HG02678 (cell line): ENCODE results near the gene TVP23B.
"Not testable (repeated sequence)": the region's sequence is repeated elsewhere in the genome, so short reads cannot be mapped to it uniquely, and the experiment has no call there.

ENCODE experiments used
- ATAC-seq: cut with Tn5 transposase; IDR thresholded peaks from one replicate; pipeline ENCODE4 v1.9.1; 2021; ENCODE audit warnings: mild to moderate bottlenecking, moderate library complexity; ENCODE audit not compliant: unreplicated experiment

The TVP23B gene

DNA sequence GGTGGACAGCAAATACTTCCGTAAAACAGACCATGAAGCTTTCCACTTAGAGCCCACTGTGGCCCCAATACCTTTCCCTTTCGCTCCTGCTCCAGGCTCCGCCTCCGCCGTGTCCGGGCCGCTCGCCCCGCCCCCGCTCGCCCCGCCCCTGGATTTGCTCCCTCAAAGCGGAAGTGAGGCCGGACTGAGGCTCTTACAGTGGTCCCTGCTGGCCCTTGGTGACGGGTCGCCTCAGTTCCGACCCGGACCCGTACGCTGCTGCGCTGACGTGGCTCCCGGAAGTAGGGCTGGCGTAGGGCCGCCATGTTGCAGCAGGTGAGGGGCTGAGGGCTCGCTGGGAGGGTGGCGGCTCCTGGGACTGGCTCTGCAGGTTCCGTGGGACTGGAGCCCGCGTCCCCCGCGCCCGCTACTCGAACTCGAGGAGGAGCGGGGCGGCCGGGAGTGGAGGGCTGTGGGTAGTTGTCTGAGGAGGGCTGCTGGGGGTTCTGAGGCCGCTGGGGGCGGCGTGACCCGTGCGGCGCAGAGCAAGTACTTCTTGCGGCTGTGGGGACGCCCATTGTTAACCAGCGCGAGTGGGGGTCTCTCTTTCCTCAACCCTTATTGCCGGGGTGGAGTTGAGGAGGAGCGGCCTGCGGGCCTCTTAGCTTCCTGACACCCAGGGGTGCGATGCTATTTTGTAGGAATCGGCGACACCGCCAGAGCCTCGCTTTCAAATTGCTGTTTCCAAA is at the start of gene TVP23B:
Gene TVP23B, plus strand, starts transcription at position 193 of the 728 bp plus-strand sequence. Its CDS starts 111 bp downstream, at position 304.
- ATAC-seq, result peak; percentile 98

DNA sequence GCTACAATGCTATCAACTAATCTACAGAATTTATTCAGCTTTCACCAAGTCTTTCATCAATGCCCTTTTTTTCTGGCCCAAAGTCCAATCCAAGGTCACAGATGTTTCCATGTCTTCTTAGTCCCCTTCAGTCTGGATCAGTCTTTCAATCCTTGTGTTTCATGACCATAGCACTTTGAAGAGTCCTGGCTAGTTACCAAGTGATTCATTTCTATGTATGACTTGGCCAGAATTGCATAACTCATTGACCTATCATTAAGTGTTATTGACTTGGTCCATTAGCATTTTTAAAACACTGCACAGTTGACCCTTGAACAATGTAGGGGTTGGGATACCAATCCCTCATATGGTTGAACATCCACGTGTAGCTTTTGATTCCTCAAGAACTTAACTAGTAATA is 48.5 kb upstream of the TVP23B start:
- ATAC-seq, result not testable (repeated sequence)

DNA sequence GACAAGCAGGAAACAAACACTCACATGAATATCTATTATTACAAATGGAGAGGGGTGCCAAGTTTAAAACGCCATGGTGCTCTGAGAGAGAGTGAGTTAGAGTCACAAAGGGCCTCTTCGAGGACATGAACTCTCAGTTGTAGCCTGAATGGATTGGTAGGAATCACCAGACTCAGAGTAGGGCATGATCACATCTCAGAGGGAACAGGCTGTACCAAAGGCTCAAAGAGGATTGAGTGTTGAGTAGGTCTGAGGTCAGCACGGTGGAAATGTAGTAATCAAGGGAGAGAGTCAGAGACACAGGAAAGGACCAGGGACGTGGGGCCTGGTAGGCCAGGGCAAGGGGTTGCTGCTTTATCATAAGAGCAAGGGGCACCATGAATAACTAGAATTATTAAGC is 47.6 kb upstream of the TVP23B start:
- ATAC-seq, result not testable (repeated sequence)

DNA sequence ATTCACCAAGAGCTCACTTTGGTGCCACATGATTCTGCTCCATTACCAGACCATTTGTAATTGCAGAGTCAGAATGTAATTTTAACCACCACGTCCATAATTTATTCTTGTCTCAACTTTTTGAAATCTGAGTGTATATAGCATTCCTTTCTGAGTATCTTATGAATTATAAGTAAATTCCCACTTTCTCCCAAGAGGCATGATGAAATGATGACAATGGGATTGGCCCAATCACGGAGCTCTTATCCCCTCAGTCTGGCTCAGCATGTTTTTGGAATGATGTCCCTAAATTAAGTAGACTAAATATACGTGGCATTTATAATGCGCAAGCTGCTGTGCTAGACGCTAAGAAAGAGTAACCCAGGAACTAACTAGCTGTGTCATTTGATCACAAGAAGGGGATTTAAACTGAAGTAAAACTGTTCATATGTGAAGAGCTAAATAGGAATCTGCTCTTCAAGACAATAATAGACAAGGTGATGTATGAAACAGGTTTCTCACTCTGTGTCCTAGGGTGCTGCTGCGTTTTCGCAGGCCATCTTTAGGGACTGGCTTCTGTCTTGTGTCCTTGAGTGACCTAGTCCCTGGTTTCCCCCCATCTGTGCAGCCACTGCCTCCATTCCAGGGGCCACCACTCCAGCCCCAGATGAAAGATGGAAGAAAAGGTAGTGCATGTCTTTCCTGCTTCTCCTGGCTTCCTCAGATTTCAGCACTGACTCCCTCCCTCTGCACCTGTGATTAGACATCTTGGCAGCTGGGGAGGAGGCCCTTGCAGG is 41.2 kb upstream of the TVP23B start:
- not testable (repeated sequence) for ATAC-seq

DNA sequence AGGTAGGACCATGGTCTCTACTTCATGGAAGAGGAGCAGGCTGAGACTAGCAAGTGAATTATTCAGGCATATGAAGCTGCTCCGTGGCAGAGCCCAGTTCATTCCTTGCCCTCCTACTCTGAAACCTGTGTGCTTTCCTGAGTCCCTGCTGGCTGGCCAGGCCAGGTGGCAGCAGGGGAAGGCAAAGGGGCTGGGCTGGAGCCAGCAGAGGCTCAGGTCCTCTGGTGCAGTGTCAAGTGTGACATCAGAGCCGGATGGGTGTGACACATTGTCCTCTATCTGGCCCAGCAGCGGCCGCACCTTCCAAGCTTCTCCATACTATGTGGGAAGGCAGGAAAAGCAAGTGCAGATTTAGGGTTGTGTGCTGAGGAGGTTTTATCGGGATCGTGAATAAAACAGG is 39.8 kb upstream of the TVP23B start:
- not testable (repeated sequence) for ATAC-seq

DNA sequence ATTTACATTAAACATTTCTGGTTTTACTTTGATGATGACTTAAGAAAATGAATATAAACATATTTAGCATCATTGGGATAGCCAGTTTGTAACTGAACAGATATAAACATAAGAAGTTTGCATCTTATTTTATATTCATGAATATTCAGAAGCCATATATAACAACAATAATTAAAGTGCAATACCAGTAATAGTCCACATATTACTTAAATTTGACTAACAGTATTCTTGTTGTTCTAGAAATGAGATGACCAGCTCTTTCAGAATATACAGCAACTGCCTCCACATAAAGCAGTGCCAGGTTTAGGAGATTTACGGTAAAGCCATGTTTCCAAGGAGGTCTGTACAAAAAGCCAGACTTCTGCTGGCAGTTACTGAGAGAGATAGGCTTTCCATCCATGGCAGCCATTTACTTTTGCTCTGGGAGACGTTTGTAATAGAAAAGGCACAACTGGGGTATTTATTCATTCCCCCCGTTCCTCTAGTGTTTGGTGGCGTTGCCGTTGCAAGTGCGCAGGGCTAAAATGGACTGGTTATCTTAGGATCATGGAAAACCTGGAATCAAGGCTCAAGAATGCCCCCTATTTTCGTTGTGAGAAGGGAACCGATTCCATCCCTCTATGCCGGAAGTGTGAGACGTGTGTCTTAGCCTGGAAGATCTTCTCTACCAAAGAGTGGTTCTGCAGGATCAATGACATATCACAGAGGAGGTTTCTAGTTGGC is 37.1 kb upstream of the TVP23B start, which contains the start of gene FBXW10:
Gene FBXW10, plus strand, starts transcription at position 356 of the 723 bp plus-strand sequence. Its CDS starts 191 bp downstream, at position 547.
- not testable (repeated sequence) for ATAC-seq

DNA sequence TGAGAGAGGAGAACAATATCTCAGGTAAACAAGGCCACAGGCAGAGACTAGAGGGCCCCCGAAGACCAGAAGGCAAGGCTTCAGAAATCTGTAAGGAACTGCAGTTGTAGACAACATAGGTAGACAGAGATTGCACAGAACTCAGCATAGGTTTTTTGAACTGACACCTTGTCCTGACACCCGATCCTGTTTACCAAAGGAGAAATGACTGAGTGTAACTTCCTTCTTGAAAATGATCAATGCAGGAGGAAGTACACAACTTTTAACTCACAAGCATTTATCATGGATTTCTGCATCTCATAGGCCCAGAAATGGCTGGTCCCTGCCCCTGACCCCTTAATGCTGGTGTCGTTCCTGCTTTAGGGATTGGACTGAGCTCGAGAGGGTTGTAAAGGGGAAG is 36.3 kb upstream of the TVP23B start:
- not testable (repeated sequence) for ATAC-seq

DNA sequence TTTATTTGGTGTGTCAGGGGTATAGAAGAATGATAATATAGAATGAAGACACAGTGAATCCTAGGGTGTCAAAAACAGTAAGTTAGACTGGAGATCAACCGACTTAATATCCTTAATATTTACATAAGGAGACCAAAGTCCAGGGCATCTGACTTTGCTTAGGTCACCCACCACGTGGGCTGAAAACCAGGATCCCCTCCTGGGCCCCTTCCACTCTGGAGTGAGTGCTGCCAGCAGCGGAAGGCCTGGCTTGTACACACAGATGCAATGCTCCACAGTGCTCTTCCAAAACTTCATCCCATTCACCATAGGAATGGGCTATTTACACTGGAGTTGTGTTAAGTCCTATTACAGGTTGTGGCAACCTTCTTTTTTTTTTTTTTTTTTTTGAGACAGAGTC is 34.4 kb upstream of the TVP23B start:
- not testable (repeated sequence) for ATAC-seq

DNA sequence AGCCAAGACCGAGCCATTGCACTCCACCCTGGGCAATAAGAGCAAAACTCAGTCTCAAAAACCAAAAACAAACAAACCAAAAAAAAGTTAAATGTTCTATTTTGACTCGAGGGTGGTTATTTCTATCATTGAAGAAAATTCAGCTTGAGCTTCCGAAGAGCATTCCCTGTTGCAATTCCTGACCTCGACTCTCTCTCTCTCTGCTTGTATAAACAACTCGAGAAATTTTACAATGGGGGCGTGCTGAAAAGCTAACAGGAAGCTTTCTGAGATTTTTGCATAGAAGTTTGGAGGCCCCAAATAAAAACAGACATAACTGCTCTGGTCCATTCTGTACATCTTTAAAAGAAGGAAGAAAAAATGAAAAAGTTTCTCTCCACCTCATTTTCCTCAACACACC is 33.5 kb upstream of the TVP23B start:
- not testable (repeated sequence) for ATAC-seq

DNA sequence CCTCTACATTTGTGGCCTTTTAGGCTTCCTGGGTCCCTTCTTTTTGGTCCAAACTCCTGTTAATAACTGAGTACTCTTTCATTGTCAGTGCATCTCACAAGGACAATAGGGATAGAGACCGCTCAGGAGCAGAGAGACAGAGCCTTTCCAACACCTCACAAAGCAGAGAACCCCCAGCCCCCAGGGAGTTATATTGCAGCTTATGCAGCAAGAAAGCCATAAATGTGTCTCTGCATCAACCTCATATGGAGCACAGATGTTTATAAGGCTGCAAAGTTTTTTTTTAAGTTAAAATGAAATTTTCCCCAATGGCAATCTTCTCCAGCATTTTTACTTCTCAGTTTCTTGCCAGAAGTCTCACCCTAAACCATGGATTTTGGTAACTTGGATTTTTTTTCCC is 30.7 kb upstream of the TVP23B start:
- not testable (repeated sequence) for ATAC-seq

DNA sequence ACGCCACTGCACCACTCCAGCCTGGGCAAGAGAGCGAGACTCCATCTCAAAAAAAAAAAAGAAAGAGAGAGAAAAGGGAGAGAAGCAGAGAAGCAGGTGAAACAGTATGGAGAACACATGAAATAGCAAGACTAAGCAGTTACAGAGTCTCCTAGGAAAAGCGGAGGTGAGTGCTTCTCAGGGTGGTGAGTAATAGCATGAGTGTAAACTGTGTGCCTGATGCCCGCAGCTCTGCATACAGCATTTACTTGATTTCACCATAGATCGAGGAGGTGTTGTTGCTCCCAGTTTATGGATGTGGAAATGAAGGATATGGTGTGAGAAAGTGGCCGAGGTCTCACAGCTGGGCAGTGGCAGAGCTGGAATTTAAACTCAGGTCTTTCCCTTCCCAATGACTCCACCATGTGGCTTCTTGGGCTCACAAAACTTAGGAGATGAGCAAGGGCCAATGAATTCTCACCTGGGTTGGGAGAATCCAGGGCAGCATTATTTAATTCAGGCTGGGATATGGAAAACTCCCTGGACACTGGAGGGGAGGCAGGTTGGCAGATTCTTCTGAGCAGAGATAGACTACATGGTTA is 27.1 kb upstream of the TVP23B start:
- not testable (repeated sequence) for ATAC-seq

DNA sequence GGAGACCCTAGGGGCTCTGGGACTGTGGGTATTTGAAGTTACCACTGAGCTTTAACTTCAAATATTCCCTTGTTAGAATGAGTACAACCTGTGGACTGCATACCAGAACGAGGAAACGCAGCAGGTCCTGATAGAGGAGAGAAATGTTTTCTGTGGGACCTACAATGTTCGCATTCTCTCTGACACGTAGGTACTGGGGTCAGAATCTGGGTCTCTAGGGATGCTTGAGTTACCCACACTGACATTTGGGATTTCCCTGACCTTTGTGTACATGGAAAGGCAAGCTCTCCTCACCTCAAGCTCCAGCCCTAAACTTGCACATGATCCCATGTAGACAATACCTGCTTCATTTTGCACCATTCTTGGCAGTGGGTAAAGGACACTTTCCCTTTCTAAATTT is 25.0 kb upstream of the TVP23B start:
- ATAC-seq, result not testable (repeated sequence)

DNA sequence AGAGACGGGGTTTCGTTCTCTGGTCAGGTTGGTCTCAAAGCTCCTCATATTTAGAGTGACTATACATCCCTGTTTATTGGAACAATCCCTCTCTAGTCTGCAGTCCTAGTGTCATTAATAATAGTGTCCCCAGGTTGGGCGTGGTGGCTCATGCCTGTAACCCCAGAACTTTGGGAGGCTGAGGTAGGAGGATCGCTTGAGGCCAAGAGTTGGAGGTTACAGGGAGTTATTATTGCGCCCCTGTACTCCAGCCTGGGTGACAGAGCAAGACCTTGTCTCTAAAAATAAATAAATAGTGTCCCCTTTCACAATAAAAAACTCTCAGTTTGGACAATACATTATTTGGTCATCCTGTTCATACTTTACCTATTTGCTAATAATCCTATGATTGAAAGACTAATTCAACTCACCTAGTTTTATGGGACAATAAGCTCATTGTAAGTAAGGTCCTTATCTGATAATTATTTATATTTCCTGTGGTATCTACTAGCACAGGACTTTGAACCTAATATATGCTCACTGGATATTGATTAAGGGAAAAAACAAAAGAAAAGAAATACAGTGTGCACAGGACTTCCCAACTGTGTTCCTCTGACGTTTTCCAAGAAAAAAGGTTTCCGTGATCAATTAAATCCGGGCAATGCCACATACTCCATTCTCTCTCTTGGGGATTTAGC is 23.5 kb upstream of the TVP23B start:
- ATAC-seq, result not testable (repeated sequence)

DNA sequence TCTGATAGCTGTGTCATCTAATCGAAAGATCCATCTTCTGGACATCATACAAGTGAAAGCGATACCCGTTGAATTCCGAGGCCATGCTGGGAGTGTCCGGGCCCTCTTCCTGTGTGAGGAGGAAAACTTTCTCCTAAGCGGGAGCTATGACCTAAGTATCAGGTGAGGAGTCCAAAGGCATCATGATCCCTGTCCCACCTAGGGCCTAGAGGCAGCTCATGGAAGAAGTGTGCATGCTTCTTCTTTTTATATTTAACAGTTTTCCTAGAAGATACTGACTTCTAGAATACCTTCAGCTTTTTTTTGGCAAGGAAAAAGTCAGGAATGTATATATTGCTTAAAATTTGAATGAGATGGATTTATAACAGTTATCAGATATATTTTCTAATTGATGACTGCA is 22.6 kb upstream of the TVP23B start:
- not testable (repeated sequence) for ATAC-seq

DNA sequence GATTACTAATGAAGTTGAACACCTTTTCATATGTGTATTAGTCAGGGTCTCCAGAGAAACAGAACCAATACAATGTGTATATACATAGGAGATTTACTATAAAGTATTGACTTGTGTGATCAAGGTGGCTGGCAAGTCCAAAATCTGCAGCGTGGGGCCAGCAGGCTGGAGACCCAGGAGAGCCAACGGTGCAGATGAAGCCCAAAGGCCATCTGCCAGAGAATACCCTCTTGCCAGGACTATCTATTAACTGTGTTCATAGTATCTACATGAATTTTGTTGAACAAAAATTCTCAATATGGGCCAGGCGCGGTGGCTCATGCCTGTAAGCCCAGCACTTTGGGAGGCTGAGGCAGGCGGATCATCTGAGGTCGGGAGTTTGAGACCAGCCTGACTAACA is 20.8 kb upstream of the TVP23B start:
- not testable (repeated sequence) for ATAC-seq

DNA sequence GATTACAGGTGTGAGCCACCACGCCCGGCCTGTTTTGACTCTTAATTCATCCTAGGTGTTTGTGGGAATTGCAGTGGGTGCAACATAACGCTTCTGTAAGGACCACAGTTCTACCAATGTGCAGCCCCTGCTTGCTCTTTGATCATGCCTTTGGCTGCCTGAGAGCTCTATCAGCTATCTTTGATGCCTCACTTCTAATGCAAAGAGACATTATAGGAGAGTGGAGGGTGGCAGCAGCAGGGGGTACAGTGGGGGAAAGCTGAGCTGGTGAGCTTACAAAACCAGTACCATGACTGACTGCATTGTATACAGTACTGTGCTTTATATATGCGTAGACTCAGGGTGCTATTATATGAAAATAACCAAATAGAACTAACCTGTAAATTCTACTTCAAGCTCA is 10.4 kb upstream of the TVP23B start:
- ATAC-seq, result not testable (repeated sequence)

DNA sequence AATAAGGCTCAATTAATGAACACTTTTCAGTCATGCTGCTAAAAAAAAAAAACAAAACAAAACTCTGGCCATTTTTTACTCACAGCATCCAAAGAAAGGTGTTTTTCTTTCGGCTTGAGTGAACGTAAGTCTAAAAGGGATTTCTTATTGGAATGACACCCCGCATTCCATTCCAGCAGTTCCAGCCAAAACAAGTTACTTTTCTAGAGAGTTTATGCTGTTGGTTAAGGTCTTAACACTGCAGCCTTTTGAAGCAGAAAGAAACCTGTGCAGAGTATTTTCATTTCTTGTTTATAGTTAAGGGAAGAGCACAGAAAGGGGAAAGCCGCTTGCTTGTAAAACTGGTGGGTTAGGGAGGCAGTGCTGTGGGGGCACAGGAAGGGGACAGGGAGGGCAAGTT is 9.9 kb upstream of the TVP23B start:
- not testable (repeated sequence) for ATAC-seq

DNA sequence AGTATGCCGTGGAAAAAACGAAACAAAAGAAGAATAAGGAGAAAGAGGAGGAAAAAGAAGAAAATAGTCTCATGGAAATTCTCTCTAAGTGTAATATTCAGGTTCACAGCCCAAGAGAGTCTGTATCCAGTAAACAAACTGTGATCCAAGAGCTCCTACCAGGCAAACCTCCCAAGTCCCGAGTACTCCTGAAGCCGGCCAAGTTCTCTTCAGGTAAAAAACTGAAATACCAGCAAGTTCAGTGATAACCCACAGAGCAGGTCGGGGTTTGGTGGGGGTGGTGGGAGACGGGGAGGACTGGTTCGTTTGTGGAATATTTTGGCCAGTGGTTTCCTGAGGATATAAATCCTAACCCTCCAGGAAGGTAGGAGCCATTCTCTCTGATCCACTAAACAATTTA is 8.5 kb upstream of the TVP23B start:
- ATAC-seq, result no peak

DNA sequence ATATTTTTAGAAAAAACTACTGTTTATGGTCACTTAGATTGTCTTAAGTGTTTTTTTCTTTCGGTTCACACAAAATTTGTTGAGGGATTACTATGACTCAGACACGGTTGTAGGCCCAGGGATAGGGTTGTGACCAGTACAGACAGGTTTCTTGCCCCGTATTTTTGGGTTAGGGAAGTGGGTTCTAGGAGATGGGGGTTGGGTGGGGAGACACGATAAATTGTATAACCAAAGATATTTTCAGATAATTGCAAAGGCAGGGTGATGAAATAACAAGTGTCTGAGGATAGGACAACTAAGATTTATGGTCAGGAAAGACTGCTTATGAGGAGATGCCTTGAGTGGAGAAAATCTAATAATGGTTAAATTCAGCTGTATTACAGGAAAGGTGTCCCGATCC is 822 bp downstream of the TVP23B start:
- ATAC-seq, result not testable (repeated sequence)

DNA sequence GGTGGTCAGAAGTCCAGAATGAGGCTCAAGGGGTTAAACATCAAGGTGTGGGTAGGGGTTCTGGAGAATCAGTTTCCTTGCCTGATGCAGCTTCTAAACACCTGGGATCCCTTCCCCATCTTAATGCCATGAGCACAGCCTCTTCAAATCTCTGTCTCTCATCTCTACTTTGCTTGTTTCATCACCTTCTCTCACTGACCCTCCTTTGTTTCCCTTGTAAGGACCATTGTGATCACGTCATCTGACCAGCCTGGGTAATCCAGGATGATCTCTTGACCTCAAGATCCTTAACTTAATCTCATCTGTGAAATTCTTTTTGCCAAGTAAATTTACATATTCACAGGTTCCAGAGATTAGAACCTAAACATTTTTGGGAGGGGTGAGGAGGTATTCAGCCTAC is 5.0 kb downstream of the TVP23B start:
- not testable (repeated sequence) for ATAC-seq
